HEK293T (cell line): ENCODE data around the gene C16orf90.

Experiments used
- ARNT ChIP-seq: fragments of 450-650 bp; IDR thresholded peaks from 2 replicates; pipeline ENCODE4 v1.6.1; 2017; ENCODE audit warnings: mild to moderate bottlenecking
- FOXA1 ChIP-seq: fragments of 450-650 bp; IDR thresholded peaks from 2 replicates; pipeline ENCODE4 v1.6.1; 2016; ENCODE audit warnings: mild to moderate bottlenecking
- FOXM1 ChIP-seq: fragments of 450-650 bp; IDR thresholded peaks from 2 replicates; pipeline ENCODE4 v1.6.1; 2017; ENCODE audit warnings: mild to moderate bottlenecking, borderline replicate concordance
- HDGF ChIP-seq: fragments of 450-650 bp; IDR thresholded peaks from 2 replicates; pipeline ENCODE4 v1.6.1; 2017; ENCODE audit warnings: antibody characterized with exemption, borderline replicate concordance
- SUZ12 ChIP-seq: fragments of 450-650 bp; IDR thresholded peaks from 2 replicates; pipeline ENCODE4 v1.6.1; 2016; ENCODE audit warnings: mild to moderate bottlenecking

DNA sequence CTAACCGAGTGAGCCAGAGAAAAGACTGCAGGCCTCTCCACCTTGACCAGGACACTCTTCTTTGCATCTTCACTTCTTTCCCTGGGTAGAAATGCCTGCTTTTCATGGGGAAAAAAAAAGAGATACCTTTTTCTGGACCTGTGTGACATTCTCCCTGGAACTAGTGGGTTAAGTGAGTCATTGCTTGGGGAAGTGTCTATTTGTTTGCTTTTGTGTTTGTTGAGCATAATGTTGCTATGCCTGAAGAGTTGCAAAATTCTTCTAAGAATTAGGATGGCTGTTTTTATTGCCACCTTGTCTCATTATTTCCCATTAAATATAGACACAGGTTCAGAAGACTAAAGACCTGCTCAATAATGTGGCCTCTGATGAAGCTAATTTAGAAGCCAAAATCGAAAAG is 24.3 kb upstream of the C16orf90 start:
- TF ChIP-seq ARNT (no peak), HDGF (no peak), FOXM1 (no peak), FOXA1 (no peak), SUZ12 (no peak)
